ENCODE measurements around the gene HES1.
"Not testable (repeated sequence)": the region's sequence is repeated elsewhere in the genome, so short reads cannot be mapped to it uniquely, and the experiment has no call there.

Gene HES1

DNA sequence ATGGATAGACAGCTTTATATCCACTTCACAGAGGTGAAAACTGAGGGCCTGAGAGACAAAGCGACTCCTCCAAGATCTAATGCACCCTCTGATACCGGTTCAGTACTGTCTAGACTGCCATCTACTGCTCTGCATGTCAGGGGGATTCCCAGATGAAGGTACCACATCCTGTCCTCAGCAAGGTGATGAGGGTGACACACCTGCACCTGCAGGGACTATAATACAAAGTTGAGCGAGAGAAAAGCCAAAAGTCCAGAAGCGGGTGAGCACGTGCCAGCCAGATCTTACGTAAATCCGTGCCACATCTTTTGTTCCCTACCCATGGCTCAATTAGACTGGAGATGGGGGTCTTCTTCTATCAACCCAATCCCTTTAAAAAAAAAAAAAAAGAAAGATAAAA, 32.4 kb upstream of the HES1 start:
- DNase-seq: no peak

DNA sequence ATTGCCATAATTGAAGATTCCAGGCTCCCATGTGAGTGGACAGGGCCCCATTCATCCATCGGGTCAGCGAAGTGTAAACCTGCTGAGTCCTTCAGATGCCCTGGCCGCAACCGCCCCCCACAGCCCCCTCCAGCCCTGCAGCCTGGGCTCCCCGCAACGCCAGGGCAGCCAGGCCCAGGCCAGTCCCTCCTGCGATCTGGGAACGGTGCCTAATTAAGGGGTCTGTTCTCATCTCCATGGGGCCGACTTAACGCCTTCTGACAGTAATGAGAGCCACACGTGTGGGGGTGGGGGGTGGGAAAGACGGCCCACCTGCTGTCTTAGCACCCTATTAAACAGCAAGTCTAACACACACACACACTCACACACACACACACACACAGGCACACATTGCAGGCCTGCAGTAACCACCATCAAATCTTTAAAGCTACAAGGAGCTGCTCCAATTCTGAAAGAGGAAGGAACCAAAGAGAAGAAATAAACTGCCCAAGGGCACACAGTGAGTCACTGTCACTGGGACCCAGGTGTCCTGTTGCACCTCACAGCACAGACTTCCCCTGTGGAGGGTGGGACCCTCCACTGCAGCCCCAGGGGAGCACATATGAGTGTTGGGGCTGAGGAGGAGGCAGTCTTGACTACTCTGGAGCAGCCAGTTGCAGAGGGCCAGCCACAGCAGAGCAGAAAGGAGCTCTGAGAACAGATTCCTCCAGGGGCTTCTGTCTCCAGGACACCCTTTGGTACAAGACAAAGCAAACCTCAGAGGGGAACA, 31.8 kb upstream of the HES1 start:
- DNase-seq: no peak

DNA sequence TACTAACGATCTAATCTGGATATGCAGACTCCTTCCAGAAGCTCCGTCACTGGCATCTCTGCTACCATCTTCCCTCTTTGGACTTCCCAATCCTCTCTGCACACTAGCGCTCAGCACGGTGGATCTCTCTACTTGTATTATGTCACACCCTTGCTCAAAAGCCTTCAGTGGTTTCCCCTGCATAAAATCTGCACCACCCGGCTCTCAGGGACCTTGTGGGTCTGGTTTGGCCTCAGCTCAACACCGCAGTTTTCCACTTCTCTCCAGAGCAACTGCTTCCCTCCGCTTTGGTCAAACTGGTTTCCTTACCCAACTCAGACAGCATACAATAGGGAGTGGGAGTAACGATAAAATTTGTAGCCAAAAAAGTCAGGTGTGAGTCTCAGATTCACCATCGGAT, 30.7 kb upstream of the HES1 start:
- DNase-seq: no peak

DNA sequence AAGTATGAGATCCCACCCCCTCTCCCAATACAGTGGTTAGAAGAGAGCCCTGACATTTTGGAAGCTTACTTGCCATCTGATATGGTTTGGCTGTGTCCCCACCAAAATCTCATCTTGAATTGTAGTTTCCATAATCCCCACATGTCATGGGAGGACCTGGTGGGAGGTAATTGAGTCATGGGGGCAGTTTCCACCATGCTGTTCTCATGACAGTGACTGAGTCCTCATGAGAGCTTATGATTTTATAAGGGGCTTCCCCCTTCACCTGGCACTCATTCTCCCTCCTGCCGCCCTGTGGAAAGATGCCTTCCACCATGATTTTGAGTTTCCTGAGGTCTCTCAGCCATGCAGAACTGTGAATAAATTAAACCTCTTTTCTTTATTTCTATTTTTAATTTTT, 28.8 kb upstream of the HES1 start:
- DNase-seq: peak; percentile 24

DNA sequence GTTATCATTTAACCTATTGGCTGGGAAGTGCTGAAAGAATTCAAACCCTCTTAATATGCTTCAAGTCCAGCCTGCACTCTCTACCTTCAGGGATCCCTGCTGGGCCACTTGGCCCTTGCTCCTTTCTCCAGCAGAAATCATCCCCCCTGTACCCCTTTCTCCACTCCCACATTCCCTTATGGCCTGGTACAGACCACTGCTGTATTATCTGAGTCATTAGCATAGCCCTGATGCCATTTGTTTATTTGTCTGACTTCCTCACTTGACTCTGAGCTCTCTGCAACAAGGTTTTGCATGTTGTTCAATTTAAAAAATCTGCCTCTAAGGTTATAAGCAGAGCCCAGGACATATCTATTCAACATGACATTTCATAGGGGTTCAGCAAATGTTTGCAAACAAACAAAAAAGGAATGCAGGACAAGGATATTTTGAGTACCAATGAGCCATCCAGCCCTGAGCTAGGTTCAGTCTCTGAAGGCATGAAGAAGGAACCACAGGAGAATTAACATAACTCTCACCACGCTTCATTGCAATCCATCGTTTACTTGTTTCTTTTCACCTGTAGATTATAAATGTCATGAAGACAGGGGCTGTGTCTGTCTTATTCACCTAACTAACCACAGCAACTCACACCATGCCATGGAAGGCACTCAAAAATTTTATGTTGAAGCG, 26.6 kb upstream of the HES1 start:
- DNase-seq: no peak

DNA sequence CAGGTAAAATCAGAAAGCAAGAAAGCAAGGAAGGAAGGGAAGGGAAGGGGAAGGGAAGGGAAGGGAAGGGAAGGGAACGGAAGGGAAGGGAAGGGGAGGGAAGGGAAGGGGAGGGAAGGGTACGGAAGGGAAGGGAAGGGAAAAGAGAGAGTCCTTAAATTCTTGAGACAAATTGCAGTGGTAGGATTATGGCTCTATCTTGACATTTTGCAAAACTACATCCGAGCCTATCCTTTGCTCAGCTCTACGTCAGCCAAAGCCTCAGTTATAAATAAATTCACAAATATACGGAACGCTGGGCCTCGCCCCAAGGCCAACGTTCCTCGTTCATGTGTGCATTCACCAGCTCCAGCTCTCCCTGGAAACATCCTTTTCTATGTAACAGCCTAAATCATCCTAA, 25.5 kb upstream of the HES1 start:
- no peak for DNase-seq

DNA sequence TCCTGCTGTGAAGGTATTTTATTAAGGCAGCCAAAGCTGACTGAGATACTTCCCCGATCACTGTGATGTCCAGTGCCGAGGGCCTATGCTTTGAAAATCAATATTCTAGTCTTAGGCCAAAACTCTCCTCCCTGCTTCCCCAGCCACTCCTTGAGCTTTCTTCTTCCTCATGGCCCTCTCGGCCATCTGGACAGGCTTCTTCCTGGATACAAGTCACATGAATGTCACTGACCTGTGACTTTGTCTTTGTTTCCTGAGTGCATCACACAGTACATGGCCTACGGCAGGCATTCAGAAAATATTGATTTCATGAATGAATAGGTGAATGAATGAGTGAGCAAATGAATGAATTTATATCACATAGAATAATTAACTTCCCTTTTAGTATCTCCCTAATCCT, 24.6 kb upstream of the HES1 start:
- no peak for DNase-seq

DNA sequence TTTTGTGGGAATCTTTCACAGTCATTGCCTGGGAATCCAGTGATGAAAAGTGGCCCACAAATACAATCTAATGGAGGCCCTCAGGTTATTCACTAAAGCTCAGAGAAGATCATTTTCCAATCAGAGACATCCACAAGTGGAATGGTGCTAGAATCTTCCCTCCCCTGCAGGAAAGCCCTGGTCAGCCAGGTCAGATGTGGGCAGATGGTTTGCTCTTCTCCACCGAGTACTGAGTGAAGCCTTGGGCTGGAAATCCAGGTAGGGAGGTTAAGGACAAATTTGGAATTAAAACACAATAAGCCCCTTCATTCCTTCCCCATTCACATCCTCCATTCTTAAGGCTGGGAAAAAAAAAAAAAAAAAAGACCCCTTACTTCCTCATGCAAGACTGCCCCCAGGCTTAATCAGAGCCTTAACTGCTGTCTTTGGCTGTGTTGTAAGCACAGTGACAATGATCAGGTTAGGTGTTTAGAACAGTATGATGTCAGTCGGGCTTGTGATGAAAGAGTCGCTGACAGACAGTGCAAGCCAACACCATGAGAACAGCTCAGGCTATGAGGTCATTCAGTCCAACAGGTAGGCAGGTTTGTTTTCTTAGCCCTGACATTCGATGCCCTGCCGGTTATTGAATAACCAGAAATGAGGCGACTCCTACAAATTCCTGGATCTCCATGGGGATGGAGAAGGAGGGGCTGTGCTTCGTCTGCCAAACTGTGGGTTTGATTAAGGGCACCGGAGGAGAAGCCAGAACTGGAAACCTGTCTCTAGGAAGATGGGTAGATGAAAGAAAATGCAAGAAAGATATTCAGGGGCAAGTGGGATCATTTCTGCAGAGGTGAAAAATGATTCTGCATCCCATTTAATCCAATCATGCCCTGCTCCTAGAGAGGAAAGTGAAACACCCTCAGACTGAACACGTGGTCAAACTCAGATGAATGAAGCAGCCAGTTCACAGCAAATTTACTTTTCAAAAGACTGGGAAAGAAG, 23.5 kb upstream of the HES1 start:
- no peak for DNase-seq

DNA sequence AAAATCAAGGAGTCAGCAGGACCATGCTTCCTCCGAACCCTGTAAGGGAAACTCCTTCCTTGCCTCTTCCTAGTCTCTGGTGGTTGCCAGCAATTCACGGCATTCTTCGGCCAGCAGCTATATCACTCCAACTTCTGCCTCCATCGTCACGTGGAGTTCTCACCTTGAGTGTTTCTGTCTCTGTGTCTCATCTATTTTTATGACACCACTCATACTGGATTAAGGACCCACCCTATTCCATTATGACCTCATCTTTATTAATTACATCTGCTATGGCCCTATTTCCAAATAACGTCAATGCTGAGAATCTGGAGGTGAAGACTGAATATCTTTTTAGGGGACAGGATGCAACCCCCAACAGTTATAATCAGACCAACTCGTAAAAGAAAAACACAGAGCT, 21.8 kb upstream of the HES1 start:
- no peak for DNase-seq

DNA sequence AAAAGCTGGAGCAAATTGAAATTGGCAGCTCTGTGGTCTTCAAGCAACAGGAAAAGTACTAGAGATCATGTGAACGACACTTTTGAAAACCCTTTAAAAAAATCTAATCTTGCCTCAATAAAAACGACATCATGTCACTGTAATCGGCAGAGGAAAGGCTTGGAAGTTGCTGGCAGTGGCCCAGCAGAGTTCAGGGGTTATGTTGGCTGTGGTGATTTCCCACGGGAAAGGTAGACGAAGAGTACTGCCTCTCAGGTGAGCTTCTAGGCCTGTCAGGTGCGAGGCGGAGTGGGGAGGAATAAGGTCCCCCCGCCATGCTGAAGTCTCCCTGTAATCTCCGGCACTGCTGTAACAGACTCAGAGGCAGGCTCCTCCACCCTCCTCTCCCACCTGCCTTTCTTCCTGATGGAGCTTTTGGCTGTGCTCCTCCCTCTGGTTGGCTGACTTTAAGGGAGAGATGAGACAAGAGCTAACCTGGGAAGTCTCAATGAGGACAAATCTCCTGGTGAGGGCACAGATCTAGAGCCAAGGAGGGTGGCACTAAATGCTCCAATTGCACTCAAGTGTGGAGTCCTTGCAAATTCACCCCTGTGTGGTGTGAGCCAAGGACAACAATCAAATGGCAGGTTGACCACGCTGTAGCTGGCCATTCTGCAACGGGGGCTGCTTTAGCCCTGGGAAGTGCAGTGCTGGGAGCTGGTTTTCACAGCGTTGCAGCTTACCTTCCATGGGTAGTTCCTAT, 18.7 kb upstream of the HES1 start:
- no peak for DNase-seq

DNA sequence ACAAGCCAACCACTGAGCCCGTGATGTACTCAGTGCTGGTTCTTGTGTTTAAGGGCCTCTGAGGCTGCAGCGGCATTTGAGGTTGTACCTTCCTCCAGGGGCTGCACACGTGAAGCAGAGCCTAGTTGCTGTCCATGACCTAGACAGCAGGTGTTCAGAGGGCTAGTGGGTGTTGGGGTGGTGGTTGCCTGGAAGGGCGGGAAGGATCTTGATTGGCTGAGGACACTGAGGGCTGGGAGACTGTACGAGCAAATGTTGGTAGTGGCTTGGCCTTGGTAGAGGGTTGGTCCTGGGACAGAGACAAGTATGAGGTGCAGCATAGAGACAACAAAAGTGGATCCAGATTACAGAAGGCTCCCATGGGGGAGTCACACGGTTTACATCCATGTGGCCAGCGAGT, 17.0 kb upstream of the HES1 start:
- DNase-seq: no peak

DNA sequence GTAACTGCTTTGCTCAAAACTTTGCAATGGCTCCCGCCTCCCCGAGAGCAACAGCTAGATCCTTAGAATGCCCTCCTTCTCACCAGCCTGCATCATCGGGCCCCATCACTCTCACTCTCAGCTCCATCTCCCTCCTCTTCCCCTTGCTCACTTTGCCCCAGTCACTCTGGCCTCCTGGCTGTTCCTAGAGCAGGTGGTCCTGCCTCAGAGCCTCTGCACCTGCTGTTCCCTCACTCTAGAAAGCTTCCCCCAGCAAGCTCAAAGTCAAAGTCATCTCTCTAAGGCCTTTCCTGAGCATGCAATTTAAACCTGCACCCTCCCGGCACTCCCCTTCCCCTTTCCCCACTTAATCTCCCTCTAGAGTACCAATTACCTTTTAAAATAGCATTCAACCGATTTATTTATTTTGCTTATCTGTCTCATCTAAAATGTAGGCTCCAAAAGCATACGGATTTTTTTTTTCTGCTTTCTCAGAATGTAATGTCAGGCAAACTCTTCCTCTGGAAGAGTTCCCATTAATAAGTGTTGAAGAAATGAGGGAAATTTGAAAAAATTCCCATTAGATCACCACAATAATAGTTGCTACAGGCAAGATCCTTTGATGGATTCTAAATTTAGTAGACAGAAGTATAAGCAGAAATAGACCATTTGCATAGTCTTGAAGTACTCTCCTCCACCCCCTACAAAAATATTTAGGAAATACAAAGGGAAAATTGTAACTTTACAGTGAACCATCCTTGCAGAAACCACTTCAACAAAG, 15.9 kb upstream of the HES1 start:
- no peak for DNase-seq

DNA sequence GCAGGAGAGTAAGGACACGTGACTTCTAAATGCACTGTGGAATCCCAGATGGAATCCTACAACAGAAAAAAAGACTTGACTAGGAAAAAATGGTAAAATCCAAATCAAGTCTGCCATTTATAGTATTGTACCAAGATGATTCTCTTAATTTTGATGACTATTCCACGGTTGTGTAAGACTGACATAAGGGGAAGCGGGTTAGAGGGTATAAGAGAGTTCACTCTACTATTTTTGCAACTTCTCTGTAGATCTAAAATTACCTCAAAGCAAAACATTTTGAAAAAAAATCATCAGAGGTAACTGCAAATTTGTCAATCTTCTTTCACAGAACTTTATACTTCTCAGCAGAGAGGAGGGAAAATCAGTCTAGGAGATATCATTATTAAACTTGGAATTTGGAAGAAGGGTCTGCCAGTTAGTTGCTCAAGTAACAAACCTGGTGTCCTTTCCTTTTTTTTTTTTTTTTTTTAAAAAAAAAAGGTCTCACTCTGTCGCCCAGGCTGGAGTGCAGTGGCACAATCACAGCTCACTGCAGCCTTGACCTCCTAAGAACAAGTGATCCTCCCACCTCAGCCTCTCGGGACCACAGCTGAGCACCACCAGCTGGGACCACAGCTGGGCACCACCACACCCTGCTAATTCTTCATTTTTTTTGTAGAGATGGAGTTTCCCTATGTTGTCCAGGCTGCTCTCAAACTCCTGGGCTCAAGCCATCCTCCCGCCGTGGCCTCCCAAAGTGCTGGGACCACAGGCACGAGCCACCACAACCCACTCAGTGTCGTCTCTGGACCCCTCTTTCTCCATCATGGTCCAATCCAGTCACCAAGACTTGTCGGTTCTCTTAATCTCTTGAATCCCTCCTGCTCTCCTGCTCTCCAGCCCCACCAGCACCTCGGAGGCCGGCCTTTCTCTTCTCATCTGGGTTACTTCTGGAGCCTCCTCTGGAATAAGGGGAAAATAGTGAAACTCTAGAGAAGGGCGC, 14.9 kb upstream of the HES1 start:
- DNase-seq: no peak

DNA sequence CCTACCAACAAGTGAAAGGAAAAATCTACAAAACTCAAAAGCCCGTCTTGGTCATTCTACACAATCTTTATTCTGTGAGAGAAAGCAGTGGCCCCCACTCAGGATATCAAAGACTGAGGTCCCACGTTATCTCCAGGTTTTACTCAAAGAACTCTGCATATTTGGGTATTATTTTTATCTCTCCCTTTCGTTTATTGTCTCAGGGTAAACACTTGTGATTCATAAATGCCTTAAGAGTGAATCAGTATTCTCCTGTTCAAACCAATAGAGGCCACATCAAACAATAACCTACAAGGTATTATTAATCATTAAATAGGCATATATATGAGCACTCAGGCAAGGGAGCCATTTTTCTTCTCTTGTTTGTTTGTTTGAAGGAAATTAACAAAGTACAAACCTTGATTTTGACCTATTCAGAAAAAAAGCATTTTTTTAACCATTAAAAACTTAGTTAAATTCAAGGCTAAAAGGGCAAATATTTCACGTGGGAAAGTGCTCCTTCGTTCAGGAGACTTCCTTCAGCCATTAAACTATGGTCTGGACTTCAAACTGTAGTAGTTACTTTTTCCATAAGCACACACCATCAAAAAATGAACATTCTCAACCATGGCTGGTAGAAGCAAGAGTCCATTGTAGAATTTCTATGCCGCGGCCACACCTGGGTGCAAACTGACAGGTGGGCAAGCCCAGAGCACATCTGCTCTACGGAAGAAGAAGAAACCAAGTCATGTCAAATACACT, 13.9 kb upstream of the HES1 start:
- no peak for DNase-seq

DNA sequence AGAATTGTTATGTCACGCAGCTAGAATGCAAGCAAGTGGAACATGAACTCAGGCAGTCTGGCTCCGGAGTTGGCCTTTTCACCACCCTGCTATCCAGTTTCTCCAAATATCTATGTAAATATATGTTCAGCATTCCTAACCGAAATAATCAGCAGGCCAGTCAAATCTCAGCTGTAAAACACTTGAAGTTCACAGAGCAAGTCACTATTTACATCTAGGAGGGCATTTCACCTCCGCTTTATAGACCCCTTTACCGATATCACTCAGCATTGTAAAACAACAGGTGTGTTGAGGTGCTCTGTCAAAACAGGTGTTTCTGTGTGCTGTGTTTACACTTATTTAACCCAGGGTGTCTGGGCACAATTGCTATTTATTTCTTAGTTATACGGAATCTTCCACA, 12.2 kb upstream of the HES1 start:
- no peak for DNase-seq

DNA sequence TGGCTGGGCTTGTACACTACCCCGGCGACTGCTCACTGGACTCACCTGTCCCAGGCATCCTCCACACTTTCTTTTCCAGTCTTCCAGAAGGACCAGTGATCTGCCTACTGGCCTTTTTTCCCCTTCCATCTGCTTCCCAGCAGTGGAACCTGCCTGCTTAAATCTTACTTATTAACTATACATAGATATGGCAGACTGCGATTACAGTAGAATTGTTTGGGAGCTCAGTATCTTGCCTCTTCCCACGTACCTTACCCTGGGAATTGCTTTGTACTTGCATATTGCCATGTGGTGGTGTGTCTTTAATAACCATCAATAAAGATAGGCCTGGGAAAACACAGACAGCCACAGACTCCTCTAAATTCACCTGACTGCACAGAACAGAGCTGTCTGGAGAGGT, 11.8 kb upstream of the HES1 start:
- no peak for DNase-seq

DNA sequence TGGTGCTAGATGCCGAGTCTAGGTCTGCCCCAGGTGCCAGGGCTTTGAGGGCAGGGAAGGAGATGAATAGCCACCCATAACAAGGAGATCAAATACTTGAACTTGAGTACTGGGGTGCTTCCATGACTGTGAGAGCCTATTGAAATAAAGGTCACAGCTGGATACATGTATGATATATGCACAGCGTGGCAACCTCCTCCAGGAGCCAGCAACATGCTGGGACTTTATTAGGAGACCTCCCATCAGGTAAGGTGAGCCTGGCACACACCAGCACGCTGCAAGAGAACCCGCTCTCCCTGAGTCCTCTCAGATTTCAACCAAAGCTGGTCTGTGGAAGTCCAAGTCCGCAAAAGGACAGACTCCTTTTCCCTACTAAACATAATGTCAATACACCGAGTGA, 10.5 kb upstream of the HES1 start:
- DNase-seq: no peak

DNA sequence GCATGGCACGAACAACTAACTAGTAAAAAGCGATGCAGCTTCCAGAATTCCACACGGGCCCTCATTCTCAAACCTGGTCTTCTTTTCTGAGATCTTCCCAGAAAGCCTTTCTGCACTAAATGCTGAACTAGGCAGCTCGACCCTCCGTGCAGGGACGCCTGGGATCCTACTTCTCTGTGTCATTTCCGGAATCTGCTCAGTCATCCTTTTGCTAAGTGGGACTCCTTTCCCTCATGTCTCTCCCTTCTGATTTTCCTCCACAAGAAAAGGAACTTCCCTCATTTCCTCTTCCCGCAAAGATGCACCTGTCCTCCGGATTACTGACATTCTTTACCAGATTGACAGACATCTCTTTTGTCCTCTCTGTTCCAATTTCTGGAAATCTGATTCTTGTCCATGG, 9.2 kb upstream of the HES1 start:
- no peak for DNase-seq

DNA sequence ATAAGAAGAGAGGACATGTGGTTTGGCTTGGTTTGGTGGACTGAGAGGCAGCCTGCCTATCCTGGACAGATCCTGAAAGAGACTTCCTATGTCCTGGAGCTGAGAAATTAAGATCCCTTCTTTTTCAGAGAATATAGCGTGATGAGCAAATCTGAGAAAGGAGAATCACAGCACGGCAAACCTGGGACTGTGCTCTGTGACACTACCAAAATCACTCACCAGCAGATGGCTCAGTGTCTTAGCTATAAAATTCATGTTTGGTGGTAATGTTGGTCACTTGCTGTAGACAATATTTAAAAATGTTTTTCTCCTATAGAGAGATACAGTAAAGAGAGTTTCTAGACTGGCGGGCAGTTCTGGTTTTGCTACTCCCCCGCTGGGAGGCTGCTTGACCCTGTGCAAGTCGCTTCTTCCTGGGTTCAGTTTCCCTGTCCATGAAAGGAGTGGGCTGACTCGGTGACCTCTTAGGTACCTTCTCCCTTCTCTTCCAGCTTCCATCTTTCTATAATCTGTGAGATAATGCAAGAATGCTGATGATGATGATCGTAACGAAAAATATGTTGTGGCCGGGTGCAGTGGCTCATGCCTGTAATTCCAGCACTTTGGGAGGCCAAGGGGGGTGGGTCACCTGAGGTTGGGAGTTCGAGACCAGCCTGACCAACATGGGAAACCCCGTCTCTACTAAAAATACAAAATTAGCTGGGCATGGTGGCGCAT, 7.6 kb upstream of the HES1 start:
- no peak for DNase-seq

DNA sequence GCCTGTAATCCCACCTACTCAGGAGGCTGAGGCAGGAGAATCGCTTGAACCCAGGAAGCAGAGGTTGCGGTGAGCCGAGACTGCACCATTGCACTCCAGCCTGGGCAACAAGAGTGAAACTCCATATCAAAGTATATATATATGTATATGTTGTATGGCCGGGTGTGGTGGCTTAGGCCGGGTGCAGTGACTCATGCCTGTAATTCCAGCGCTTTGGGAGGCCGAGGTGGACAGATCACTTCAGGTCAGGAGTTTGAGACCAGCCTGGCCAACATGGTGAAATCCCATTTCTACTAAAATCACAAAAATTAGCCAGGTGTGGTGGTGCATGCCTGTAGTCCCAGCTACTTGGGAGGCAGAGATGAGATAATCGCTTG, 7.0 kb upstream of the HES1 start:
- not testable (repeated sequence) for DNase-seq
